Measurements from ENCODE around the gene PSMD6.

Gene PSMD6

DNA sequence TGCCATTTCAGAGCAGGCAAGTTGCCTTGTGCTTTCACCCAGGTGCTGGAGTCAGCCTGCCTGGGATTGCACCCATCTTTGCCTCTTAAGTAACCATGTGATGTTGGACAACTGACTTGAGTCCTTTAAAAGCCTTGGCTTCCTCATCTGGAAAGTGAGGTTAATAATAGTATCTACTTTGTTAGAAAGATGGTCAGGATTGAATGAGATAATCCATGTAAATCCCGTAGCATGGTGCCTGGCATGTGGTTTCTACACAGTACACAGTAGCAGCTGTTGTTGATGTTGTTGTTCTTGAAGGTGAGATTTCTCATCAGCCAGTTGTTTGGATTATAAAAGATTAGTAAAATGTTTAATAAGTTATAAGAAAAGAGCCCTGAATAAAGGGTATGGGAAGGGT is 48.8 kb downstream of the PSMD6 start:
- peaks cover 66% of the 10 kb centered on the region for H3K4me1 Mint-ChIP-seq (ENCODE audit: low read depth)
- H3K27me3 Mint-ChIP-seq: no peaks in the 10 kb centered on the region
- H3K9me3 Mint-ChIP-seq: no peaks in the 10 kb centered on the region
- H3K36me3 Mint-ChIP-seq (ENCODE audit: low read depth): peaks cover 32% of the 10 kb centered on the region
- intact Hi-C loops (cut with micrococcal nuclease): no loop called here
- no peak overlapping the region for H3K27ac Mint-ChIP-seq
- H3K4me3 Mint-ChIP-seq: no peak overlapping the region

DNA sequence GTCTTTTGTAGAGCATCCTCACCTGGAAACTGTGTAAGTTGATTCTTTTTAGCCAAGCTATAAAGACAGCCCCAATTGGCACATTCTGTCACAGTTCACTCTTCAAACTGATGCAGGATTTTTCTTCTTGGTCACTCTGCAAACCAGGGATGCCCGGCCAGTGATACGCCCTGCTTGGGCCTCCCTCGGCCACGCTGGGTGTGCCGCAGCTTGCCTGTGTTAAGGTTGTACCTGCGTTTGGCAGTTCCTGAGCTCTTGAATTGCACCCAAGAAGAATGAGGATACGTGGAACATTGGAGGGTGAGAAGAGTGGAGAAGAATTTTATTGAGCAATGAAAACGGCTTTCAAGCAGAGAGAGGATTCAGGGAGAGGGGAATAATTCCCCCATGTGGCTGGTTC is 49.9 kb downstream of the PSMD6 start:
- Mint-ChIP-seq H3K27me3 (no peaks in the 10 kb centered on the region), H3K27ac (no peak overlapping the region), H3K9me3 (no peaks in the 10 kb centered on the region), H3K4me1 (ENCODE audit: low read depth) (peaks cover 68% of the 10 kb centered on the region), H3K4me3 (no peak overlapping the region), H3K36me3 (ENCODE audit: low read depth) (peaks cover 27% of the 10 kb centered on the region)
- intact Hi-C loops (cut with micrococcal nuclease): no loop called here

DNA sequence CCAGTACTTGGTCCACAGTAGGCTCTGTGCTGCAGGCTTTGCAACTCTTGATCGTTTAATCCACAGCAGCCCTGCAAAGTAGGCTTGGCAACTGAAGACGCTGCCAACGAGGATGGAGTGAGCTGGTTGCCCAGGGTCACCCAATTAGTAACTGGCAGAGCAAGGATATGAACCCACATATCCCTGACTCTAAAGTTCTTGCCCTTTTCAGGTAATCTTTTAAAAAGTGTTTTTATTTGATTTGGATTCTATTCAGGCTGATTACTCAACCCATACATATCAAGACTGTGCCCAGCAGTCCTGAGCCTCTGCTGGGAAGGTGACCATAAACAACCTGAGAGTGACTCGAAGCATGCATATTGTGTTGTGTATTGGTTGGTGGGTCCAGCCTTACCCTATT is 50.3 kb downstream of the PSMD6 start:
- H3K27ac Mint-ChIP-seq: no peak overlapping the region
- intact Hi-C loops (cut with micrococcal nuclease): no loop called here
- peaks cover 27% of the 10 kb centered on the region for H3K36me3 Mint-ChIP-seq (ENCODE audit: low read depth)
- no peaks in the 10 kb centered on the region for H3K27me3 Mint-ChIP-seq
- H3K4me3 Mint-ChIP-seq: no peak overlapping the region
- no peaks in the 10 kb centered on the region for H3K9me3 Mint-ChIP-seq
- H3K4me1 Mint-ChIP-seq (ENCODE audit: low read depth): peaks cover 72% of the 10 kb centered on the region

DNA sequence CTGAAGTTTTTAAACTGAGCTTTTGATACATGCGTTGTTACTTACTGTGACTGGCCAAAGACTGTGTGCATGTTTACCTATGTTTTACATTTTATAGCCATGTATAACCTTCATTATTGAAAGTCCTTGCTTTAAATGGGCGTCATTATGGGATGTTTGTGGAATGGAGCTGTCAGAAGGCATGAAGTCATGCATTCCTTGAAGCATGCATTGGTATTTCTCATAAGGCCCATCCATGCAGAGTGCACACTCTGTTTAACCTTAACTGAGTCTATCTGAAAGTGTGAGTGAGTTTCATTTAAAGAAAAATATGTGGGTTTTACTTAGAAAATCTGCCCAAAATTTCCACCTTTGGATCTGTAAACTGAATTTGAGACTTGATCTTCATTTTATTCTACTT is 51.1 kb downstream of the PSMD6 start:
- no peaks in the 10 kb centered on the region for H3K9me3 Mint-ChIP-seq
- peaks cover 74% of the 10 kb centered on the region for H3K4me1 Mint-ChIP-seq (ENCODE audit: low read depth)
- intact Hi-C loops (cut with micrococcal nuclease): no loop called here
- no peak overlapping the region for H3K4me3 Mint-ChIP-seq
- no peak overlapping the region for H3K27ac Mint-ChIP-seq
- H3K36me3 Mint-ChIP-seq (ENCODE audit: low read depth): peaks cover 27% of the 10 kb centered on the region
- no peaks in the 10 kb centered on the region for H3K27me3 Mint-ChIP-seq

GRCh38 chr3:63970631-63971475 is 52.4 kb downstream of the PSMD6 start:
- Mint-ChIP-seq H3K36me3 (ENCODE audit: low read depth) (peaks cover 27% of the 10 kb centered on the region), H3K4me3 (no peak overlapping the region), H3K4me1 (ENCODE audit: low read depth) (peaks cover 74% of the 10 kb centered on the region), H3K27ac (no peak overlapping the region), H3K27me3 (no peaks in the 10 kb centered on the region), H3K9me3 (no peaks in the 10 kb centered on the region)
- intact Hi-C loops (cut with micrococcal nuclease): no loop called here

- Mint-ChIP-seq H3K4me1 (ENCODE audit: low read depth) (peaks cover 76% of the 10 kb centered on the region), H3K27ac (no peak overlapping the region), H3K9me3 (no peaks in the 10 kb centered on the region), H3K36me3 (ENCODE audit: low read depth) (peaks cover 27% of the 10 kb centered on the region), H3K27me3 (no peaks in the 10 kb centered on the region), H3K4me3 (no peak overlapping the region)
- intact Hi-C loops (cut with micrococcal nuclease): no loop called here
These were observed 53.4 kb downstream of the PSMD6 start for GRCh38 chr3:63969876-63970275.

DNA sequence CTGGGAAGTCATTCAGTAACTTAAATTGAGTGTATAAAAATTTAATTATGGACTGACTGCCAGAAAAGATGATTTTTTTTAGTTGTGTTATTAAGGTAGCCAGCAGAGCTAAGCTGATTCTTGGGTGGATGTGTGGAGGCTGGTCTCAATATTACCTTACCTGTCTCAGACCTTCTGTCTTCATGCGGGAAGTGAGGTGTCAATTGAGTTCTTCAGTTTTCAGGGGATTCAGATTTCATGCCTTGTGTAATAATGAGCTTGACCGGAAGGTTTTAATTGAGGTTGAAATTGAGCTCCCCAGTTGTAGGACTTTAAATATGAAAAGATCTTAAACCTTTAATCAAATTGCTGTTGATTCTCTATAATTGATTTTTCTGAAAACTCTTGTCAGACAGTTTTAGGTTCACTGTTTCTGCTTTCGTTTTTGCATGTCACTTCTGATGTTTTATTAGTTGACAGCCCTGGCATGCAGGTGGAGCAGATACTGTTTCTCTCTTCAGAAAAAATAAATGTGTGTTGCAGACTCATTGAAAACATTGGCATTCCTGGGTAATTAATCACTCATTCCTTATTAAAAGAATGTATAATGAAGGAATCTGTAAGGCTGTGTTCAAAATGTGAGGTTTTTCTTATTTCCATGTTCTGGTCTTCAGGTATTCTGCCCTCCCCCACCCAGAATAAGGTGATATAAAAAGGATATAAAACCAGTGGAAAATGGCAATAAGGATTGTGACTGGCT is 54.5 kb downstream of the PSMD6 start:
- Mint-ChIP-seq H3K27ac (peak overlapping the region; percentile 84), H3K36me3 (ENCODE audit: low read depth) (peaks cover 22% of the 10 kb centered on the region), H3K4me3 (peak overlapping the region; percentile 58), H3K27me3 (no peaks in the 10 kb centered on the region), H3K9me3 (no peaks in the 10 kb centered on the region), H3K4me1 (ENCODE audit: low read depth) (peaks cover 74% of the 10 kb centered on the region)
- intact Hi-C loops (cut with micrococcal nuclease): no loop called here

- Mint-ChIP-seq H3K36me3 (ENCODE audit: low read depth) (peaks cover 14% of the 10 kb centered on the region), H3K27ac (peak overlapping the region; percentile 84), H3K4me3 (peak overlapping the region; percentile 58), H3K27me3 (no peaks in the 10 kb centered on the region), H3K9me3 (no peaks in the 10 kb centered on the region), H3K4me1 (ENCODE audit: low read depth) (peaks cover 68% of the 10 kb centered on the region)
- intact Hi-C loops (cut with micrococcal nuclease): no loop called here
These were observed 55.4 kb downstream of the PSMD6 start for GRCh38 chr3:63967675-63968611.

- peaks cover 5% of the 10 kb centered on the region for H3K36me3 Mint-ChIP-seq (ENCODE audit: low read depth)
- intact Hi-C loops (cut with micrococcal nuclease): no loop called here
- peaks cover 68% of the 10 kb centered on the region for H3K4me1 Mint-ChIP-seq (ENCODE audit: low read depth)
- no peaks in the 10 kb centered on the region for H3K9me3 Mint-ChIP-seq
- no peak overlapping the region for H3K4me3 Mint-ChIP-seq
- H3K27ac Mint-ChIP-seq: no peak overlapping the region
- no peaks in the 10 kb centered on the region for H3K27me3 Mint-ChIP-seq
These were observed 56.4 kb downstream of the PSMD6 start for GRCh38 chr3:63966871-63967270.

- intact Hi-C loops (cut with micrococcal nuclease): no loop called here
- H3K36me3 Mint-ChIP-seq (ENCODE audit: low read depth): peaks cover 5% of the 10 kb centered on the region
- H3K9me3 Mint-ChIP-seq: no peaks in the 10 kb centered on the region
- no peak overlapping the region for H3K27ac Mint-ChIP-seq
- H3K27me3 Mint-ChIP-seq: no peaks in the 10 kb centered on the region
- H3K4me1 Mint-ChIP-seq (ENCODE audit: low read depth): peaks cover 63% of the 10 kb centered on the region
- no peak overlapping the region for H3K4me3 Mint-ChIP-seq
These were observed 57.3 kb downstream of the PSMD6 start for GRCh38 chr3:63966007-63966406.

DNA sequence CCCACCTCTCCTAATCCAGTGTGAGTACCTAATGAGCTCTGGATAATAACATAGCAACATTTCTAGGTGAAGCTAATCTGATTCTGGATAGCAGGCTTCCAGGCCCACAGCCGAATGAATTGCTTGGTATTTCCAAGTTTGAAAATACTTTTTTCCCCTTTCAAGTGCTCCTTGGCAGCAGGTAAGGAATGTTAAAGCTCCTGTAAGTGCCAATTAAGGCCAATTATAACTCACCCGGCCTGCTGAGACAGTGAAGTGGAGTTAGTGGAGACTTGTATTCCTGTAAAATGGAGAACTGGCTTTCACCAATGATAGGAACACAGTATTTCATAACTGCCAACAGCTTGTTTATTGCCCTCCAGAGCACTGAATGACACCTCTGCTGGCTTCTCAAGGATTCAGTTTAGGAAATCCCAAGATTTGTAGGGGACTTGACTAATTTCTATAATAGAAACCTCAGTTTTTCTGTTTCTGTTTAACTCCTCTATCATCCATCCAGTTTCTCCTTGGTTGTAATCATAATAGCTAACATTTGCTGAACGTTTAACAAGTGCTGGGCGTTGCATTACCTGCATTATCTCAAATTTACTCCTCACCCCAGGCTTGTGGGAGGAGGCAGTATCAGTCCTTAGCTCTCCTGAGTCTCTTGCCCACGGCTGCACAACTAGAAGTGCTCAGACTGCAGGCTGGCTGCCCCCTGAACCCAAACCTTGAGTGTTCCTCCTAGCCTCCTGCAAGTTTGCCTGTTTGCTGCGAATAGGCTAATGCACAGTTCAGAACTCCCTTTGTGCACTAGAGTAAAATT is 58.4 kb downstream of the PSMD6 start:
- no peaks in the 10 kb centered on the region for H3K27me3 Mint-ChIP-seq

DNA sequence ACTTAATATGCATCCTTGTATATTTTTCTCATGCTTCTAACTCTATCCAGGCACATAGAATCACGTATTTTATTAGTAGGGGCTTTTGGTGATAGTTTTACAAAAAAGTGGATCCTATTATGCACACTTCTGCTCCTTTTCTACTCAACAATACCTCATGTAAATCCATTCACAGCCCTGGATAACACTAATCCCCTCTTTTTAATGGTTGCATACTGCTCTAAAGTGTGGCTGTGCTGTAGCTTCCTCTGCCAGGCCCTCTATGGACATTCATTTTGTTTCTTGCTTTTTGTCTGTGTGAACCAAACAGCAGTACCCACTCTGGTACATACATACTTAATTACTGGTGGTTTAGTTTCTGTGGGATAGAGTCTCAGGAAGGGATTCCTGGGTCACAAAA is 59.8 kb downstream of the PSMD6 start:
- H3K4me1 Mint-ChIP-seq (ENCODE audit: low read depth): peaks cover 52% of the 10 kb centered on the region
- no peak overlapping the region for H3K4me3 Mint-ChIP-seq
- intact Hi-C loops (cut with micrococcal nuclease): loop anchor here (5.0 kb wide), 1 partner anchor 41 kb away; no protein-coding TSS in a partner anchor
- no peaks in the 10 kb centered on the region for H3K27me3 Mint-ChIP-seq
- peaks cover 5% of the 10 kb centered on the region for H3K36me3 Mint-ChIP-seq (ENCODE audit: low read depth)
- no peak overlapping the region for H3K27ac Mint-ChIP-seq
- no peaks in the 10 kb centered on the region for H3K9me3 Mint-ChIP-seq

More for the DNA sequence above, 58.4 kb downstream of the PSMD6 start:
- Mint-ChIP-seq H3K4me3 (no peak overlapping the region), H3K4me1 (ENCODE audit: low read depth) (peaks cover 61% of the 10 kb centered on the region), H3K27ac (no peak overlapping the region), H3K9me3 (no peaks in the 10 kb centered on the region), H3K36me3 (ENCODE audit: low read depth) (peaks cover 5% of the 10 kb centered on the region)
- intact Hi-C loops (cut with micrococcal nuclease): loop anchor here (5.0 kb wide), 1 partner anchor 43 kb away; no protein-coding TSS in a partner anchor

DNA sequence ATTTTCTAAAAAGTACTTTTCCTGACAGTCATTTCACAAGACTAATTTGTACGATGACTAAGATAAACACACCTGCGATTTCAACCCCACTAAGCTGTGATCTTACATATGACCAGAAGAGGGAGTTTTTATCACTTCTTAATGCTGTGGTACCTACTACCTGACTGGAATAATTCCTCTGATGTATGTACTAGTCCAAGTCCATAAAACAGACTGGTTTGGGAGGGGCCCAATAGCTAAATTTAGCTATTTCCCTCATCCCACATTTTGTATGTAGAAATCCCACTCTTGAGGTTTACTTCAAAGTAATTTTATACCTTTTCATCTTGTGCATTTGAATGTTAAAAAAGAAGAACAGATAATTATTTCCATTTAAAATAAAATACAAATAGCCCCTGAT is 61.4 kb downstream of the PSMD6 start:
- intact Hi-C loops (cut with micrococcal nuclease): loop anchor here (5.0 kb wide), 1 partner anchor 40 kb away; no protein-coding TSS in a partner anchor
- no peaks in the 10 kb centered on the region for H3K9me3 Mint-ChIP-seq

More for the DNA sequence above, 61.4 kb downstream of the PSMD6 start:
- Mint-ChIP-seq H3K4me3 (no peak overlapping the region), H3K4me1 (ENCODE audit: low read depth) (peaks cover 36% of the 10 kb centered on the region), H3K27me3 (no peaks in the 10 kb centered on the region), H3K36me3 (ENCODE audit: low read depth) (peaks cover 5% of the 10 kb centered on the region), H3K27ac (no peak overlapping the region)

Data from dendritic cell treated with granulocyte-macrophage colony-stimulating factor and Interleukin-4, amounts not matched to agents 40 ng/mL and 50 ng/mL, for 4 days (primary cell).